ENCODE results near the gene TRPM4.

DNA sequence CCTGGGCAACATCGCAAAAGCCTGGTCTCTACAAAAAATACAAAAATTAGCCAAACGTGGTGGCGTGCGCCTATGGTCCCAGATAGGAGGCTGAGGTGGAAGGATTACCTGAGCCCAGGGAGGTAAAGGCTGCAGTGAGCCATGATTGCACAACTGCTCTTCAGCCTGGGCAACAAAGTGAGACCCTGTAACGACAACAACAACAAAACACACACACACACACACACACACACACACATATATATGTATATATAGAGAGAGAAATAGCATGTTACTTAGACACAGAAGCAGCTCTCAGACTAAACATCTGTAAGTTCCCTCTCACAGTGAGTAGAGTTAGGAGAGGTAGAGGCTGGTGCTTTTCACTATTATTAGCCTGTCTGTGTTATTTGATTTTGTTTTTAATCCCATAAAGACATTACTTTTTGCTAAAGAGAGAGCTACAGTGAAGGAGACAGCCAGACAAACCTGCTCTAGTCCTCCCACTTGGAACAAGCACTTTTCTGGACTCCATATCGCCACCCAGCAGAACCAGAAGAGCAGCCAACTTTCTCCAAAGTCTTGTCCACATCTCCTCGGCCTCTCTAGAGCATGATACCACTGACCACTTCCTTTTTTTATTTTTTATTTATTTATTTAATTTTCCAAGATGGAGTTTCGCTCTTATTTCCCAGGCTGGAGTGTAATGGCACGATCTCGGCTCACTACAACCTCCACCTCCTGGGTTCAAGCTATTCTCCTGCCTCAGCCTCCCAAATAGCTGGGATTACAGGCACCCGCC, 46.2 kb upstream of the TRPM4 start:
- TF ChIP-seq POLR2A (IDR thresholded peaks at IDR 0.05): no peak
- TF ChIP-seq, protein P1, sequence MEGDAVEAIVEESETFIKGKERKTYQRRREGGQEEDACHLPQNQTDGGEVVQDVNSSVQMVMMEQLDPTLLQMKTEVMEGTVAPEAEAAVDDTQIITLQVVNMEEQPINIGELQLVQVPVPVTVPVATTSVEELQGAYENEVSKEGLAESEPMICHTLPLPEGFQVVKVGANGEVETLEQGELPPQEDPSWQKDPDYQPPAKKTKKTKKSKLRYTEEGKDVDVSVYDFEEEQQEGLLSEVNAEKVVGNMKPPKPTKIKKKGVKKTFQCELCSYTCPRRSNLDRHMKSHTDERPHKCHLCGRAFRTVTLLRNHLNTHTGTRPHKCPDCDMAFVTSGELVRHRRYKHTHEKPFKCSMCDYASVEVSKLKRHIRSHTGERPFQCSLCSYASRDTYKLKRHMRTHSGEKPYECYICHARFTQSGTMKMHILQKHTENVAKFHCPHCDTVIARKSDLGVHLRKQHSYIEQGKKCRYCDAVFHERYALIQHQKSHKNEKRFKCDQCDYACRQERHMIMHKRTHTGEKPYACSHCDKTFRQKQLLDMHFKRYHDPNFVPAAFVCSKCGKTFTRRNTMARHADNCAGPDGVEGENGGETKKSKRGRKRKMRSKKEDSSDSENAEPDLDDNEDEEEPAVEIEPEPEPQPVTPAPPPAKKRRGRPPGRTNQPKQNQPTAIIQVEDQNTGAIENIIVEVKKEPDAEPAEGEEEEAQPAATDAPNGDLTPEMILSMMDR (IDR thresholded peaks at IDR 0.05): no peak

All from body of pancreas (tissue), 4 donors.